Measurements from ENCODE around the gene DCP2.

- no peak for TF ChIP-seq CTCF (IDR thresholded peaks at IDR 0.05; ENCODE audit: insufficient read depth, low read length, poor library complexity, severe bottlenecking)
- no peak for TF ChIP-seq EZH2phosphoT487 (conservative IDR thresholded peaks at IDR 0.05; ENCODE audit: low read length)
These were observed 62.1 kb downstream of the DCP2 start for GRCh38 chr5:113038714-113039113.

Data from SU-DHL-6 (cell line).